Endothelial cell of umbilical vein (primary cell): ENCODE measurements around the gene WDR82. TPM values are rescaled to one million over a fixed set of nuclear protein-coding genes. Genes with fewer than 3 reads are reported as not detected.

Experiments used
- BruUV-seq: library from RNA; stranded (reverse); fragments of 400-500 nt; replicated peaks from 2 replicates; lab custom pipeline; 2021; lab: Mats Ljungman, UMichigan
- CTCF ChIA-PET: fragments of 300-600, 350-600 bp; sonication (Branson Sonifier 250); formaldehyde crosslinking; loops from one replicate; lab custom pipeline; 2021; ENCODE audit warnings: antibody characterized with exemption, inconsistent platforms; lab: Charles Lee
- POLR2A ChIA-PET: fragments of 300-600, 350-600 bp; sonication (Branson Sonifier 250); formaldehyde crosslinking; loops from one replicate; lab custom pipeline; 2021; ENCODE audit warnings: antibody characterized with exemption, inconsistent platforms; lab: Charles Lee
- DNase-seq: peaks from one replicate; pipeline ENCODE4 v3.0.0-alpha.2; 2011; ENCODE audit warnings: low read depth, low spot score
- FAIRE-seq: peaks from 2 replicates; lab custom pipeline; 2011; peaks lifted over from hg19 to GRCh38; lab: Jason Lieb, UNC
- H2AFZ ChIP-seq: 2 replicates; pipeline ENCODE4 v1.6.0; 2012; ENCODE audit warnings: low read depth, low read length, control low read depth, inconsistent platforms
- H3K27ac ChIP-seq: 2 replicates; pipeline ENCODE4 v1.5.1; 2011; ENCODE audit warnings: low read depth, mild to moderate bottlenecking, control low read depth, low read length, moderate library complexity; ENCODE audit not compliant: insufficient read depth
- H3K27me3 ChIP-seq, 2 experiments: 2 replicates each; pipeline versions ENCODE4 v1.6.0 to v1.6.1; 2011; ENCODE audit warnings: low read length in 2 of 2, mixed read lengths in 1 of 2; ENCODE audit not compliant: control insufficient read depth in 2 of 2, insufficient read depth in 2 of 2
- H3K36me3 ChIP-seq, 2 experiments: 2 replicates in 1 of 2; 3 replicates in 1 of 2; pipeline ENCODE4 v1.5.1; 2011; ENCODE audit warnings: low read length in 2 of 2, mild to moderate bottlenecking in 1 of 2, moderate library complexity in 1 of 2; ENCODE audit not compliant: control insufficient read depth in 2 of 2, insufficient read depth in 2 of 2; ENCODE audit errors: extremely low read depth in 1 of 2
- H3K4me1 ChIP-seq: 3 replicates; pipeline ENCODE4 v1.5.1; 2011; ENCODE audit warnings: mild to moderate bottlenecking, low read length; ENCODE audit not compliant: control insufficient read depth, insufficient read depth; ENCODE audit errors: extremely low read depth
- H3K4me2 ChIP-seq: 2 replicates; pipeline ENCODE4 v1.6.1; 2011; ENCODE audit warnings: low read length, control low read depth, mixed read lengths; ENCODE audit not compliant: insufficient read depth
- H3K4me3 ChIP-seq, 3 experiments: fragments of 200-600 bp in 1 of 3; sonication (generic), shearing (Covaris generic) in 1 of 3; replicated peaks in 1 of 3; 2 replicates each; pipeline ENCODE4 v1.5.1; 2011 to 2016; ENCODE audit warnings: control low read depth in 3 of 3, low read length in 3 of 3, mild to moderate bottlenecking in 2 of 3, inconsistent platforms in 1 of 3, low read depth in 1 of 3, moderate library complexity in 1 of 3; ENCODE audit not compliant: insufficient read depth in 1 of 3
- H3K79me2 ChIP-seq: 2 replicates; pipeline ENCODE4 v1.6.0; 2012; ENCODE audit warnings: low read length, inconsistent platforms; ENCODE audit not compliant: control insufficient read depth, insufficient read depth
- H3K9ac ChIP-seq: replicated peaks from 2 replicates; pipeline ENCODE3; 2011; ENCODE audit warnings: low read length, control low read depth; ENCODE audit not compliant: insufficient read depth; ENCODE audit errors: extremely low read depth
- H3K9me1 ChIP-seq: replicated peaks from 3 replicates; pipeline ENCODE4 v1.6.0; 2011; ENCODE audit warnings: mild to moderate bottlenecking, low read length; ENCODE audit not compliant: control insufficient read depth, insufficient read depth; ENCODE audit errors: extremely low read depth
- H3K9me3 ChIP-seq: replicated peaks from 2 replicates; pipeline ENCODE4 v1.5.1; 2012; ENCODE audit warnings: low read length, inconsistent platforms; ENCODE audit not compliant: control insufficient read depth, insufficient read depth
- H4K20me1 ChIP-seq: replicated peaks from 2 replicates; pipeline ENCODE3; 2011; ENCODE audit warnings: mild to moderate bottlenecking, low read length; ENCODE audit not compliant: control insufficient read depth, insufficient read depth; ENCODE audit errors: extremely low read depth
- GATA2 ChIP-seq: IDR thresholded peaks from 2 replicates; pipeline ENCODE4 v1.7.0; 2011; ENCODE audit warnings: low read depth, mild to moderate bottlenecking, moderate library complexity, mixed read lengths, low read length; ENCODE audit not compliant: insufficient read length, insufficient read depth
- JUN ChIP-seq: IDR thresholded peaks from 2 replicates; pipeline ENCODE4 v1.6.1; 2011; ENCODE audit warnings: borderline replicate concordance, low read depth; ENCODE audit not compliant: insufficient read length, insufficient read depth
- MAX ChIP-seq: IDR thresholded peaks from 2 replicates; pipeline ENCODE4 v1.6.1; 2011; ENCODE audit not compliant: insufficient read depth, insufficient read length
- MYC ChIP-seq: IDR thresholded peaks from one replicate; pipeline ENCODE4 v1.6.1; 2011; ENCODE audit warnings: mild to moderate bottlenecking, low read depth, low read length
- POLR2AphosphoS5 ChIP-seq: IDR thresholded peaks from 2 replicates; pipeline ENCODE4 v1.6.1; 2012; ENCODE audit warnings: low read depth, mild to moderate bottlenecking, control low read depth, low read length, moderate library complexity; ENCODE audit not compliant: insufficient read depth
- dilution Hi-C: fragments of 300-500 bp; cut with MboI; formaldehyde crosslinking; loops from one replicate; pipeline ENCODE4 v1.15.0; 2019; ENCODE audit warnings: low sequenced_read_pairs; ENCODE audit not compliant: extremely low pct_ligation_motif_present
- intact Hi-C: fragments of 100-400 bp; cut with micrococcal nuclease; formaldehyde crosslinking; loops from one replicate; pipeline ENCODE4 v1.10.0; 2022
- polyA plus RNA-seq, 4 experiments: library from polyadenylated mRNA; depleted of rRNA in 3 of 4; stranded (reverse) in 3 of 4; unstranded in 1 of 4; fragments of >200 nt; gene quantifications; 2 replicates each; pipeline versions ENCODE4 v1.2.1 to v1.2.3, GENCODE V29; 2011 to 2012; ENCODE audit warnings: missing spikeins in 1 of 4
- total RNA-seq: library from RNA; stranded (reverse); gene quantifications from 2 replicates; pipeline ENCODE4 v1.2.3, GENCODE V29; 2021

The WDR82 gene
- total and polyA plus RNA-seq, 2 donors (not counting 3 experiments of a cell fraction or from before 2014, with no cell fraction given): 39.9 to 71.3 TPM

GRCh38 chr3:52294320-52295150, 16.1 kb upstream of the WDR82 start:
- no peak for FAIRE-seq
- Histone ChIP-seq H3K27me3 (no peaks in the 10 kb centered on the region), H3K9ac (no peak overlapping the region), H3K9me1 (no peaks in the 10 kb centered on the region), H4K20me1 (no peaks in the 10 kb centered on the region), H3K4me2 (no peak overlapping the region), H3K79me2 (peaks cover under 1% of the 10 kb centered on the region), H3K4me3 (no peak overlapping the region), H3K9me3 (no peaks in the 10 kb centered on the region), H3K4me1 (peaks cover 6% of the 10 kb centered on the region), H2AFZ (no peak overlapping the region), H3K27ac (no peak overlapping the region), H3K36me3 (peaks cover 0 to 25% of the 10 kb centered on the region in 2 experiments)
- POLR2A ChIA-PET: no interaction called here
- dilution Hi-C loops: no loop called here
- TF ChIP-seq MYC (no peak), GATA2 (no peak)
- no peak for DNase-seq
- CTCF ChIA-PET: interaction anchor here (1.1 to 8.2 kb wide), 2 partner anchors 13 to 45 kb away, joined by 4 to 107 read pairs; no protein-coding TSS in a partner anchor
- intact Hi-C loops: no loop called here
- no TSS peak for BruUV-seq

GRCh38 chr3:52293491-52294319, 15.3 kb upstream of the WDR82 start:
- Histone ChIP-seq H3K4me3 (no peak overlapping the region), H3K9me1 (no peaks in the 10 kb centered on the region), H3K27ac (no peak overlapping the region), H2AFZ (no peak overlapping the region), H3K9ac (no peak overlapping the region), H3K9me3 (no peaks in the 10 kb centered on the region), H3K27me3 (no peaks in the 10 kb centered on the region), H3K79me2 (peaks cover 5% of the 10 kb centered on the region), H3K4me2 (no peak overlapping the region), H3K36me3 (peaks cover 0 to 25% of the 10 kb centered on the region in 2 experiments), H4K20me1 (no peaks in the 10 kb centered on the region), H3K4me1 (no peaks in the 10 kb centered on the region)
- TF ChIP-seq JUN (no peak), MAX (no peak), POLR2AphosphoS5 (no peak)
- DNase-seq (no peak), FAIRE-seq (no peak)
- ChIA-PET CTCF (interaction anchor here (1.0 to 8.2 kb wide), 2 partner anchors 43 to 45 kb away, joined by 3 to 107 read pairs; no protein-coding TSS in a partner anchor), POLR2A (no interaction called here)
- intact Hi-C loops: no loop called here
- no TSS peak for BruUV-seq
- dilution Hi-C loops: no loop called here
